SK-N-SH (cell line): ENCODE measurements around the gene ORMDL3. TPM values are rescaled to one million over a fixed set of nuclear protein-coding genes. Genes with fewer than 3 reads are reported as not detected.
A peak's percentile ranks its signal among the peaks of the same experiment; 100 is the strongest.

Experiments used
- CTCF ChIA-PET: fragments of 300-600, 350-600 bp; formaldehyde crosslinking; extraction: SDS; loops from one replicate; lab custom pipeline; 2021; lab: Yijun Ruan, JAX
- POLR2A ChIA-PET: fragments of 350-600 bp; sonication (Branson Sonifier 250); formaldehyde crosslinking; extraction: SDS; loops from one replicate; lab custom pipeline; 2020; ENCODE audit warnings: antibody characterized with exemption, inconsistent platforms; lab: Yijun Ruan, JAX
- DNase-seq: peaks from one replicate; pipeline ENCODE4 v3.0.0; 2012
- H2AFZ ChIP-seq: fragments of 200-600 bp; sonication (generic); 2 replicates; pipeline ENCODE4 v1.8.1; 2016; ENCODE audit warnings: antibody characterized with exemption, mild to moderate bottlenecking, low read depth
- H3F3A ChIP-seq: fragments of 200-600 bp; sonication (generic); replicated peaks from 2 replicates; pipeline ENCODE3; 2016; ENCODE audit warnings: antibody characterized with exemption, mild to moderate bottlenecking; ENCODE audit not compliant: insufficient read depth
- H3K27ac ChIP-seq, 2 experiments: fragments of 200-500 bp in 1 of 2; fragments of 200-600 bp in 1 of 2; sonication (Bioruptor generic) in 1 of 2; sonication (generic), shearing (Covaris generic) in 1 of 2; 2 replicates each; pipeline versions ENCODE4 v1.5.1 to v1.6.1; 2014 to 2016; ENCODE audit warnings: low read depth in 2 of 2, inconsistent platforms in 1 of 2, low read length in 1 of 2, mild to moderate bottlenecking in 1 of 2, mixed read lengths in 1 of 2
- H3K27me3 ChIP-seq: fragments of 200-600 bp; sonication (generic), shearing (Covaris generic); 2 replicates; pipeline ENCODE4 v1.6.1; 2016; ENCODE audit warnings: mixed run types; ENCODE audit not compliant: insufficient read depth
- H3K36me3 ChIP-seq, 2 experiments: fragments of 200-500 bp in 1 of 2; fragments of 200-600 bp in 1 of 2; sonication (Bioruptor generic) in 1 of 2; sonication (generic) in 1 of 2; replicated peaks in 1 of 2; 2 replicates each; pipeline versions ENCODE3 to v1.5.1; 2014 to 2016; ENCODE audit warnings: low read length in 1 of 2, mild to moderate bottlenecking in 1 of 2; ENCODE audit not compliant: insufficient read depth in 2 of 2, control insufficient read depth in 1 of 2
- H3K4me1 ChIP-seq, 2 experiments: fragments of 200-500 bp in 1 of 2; fragments of 200-600 bp in 1 of 2; sonication (Bioruptor generic) in 1 of 2; sonication (generic), shearing (Covaris generic) in 1 of 2; 2 replicates each; pipeline versions ENCODE4 v1.5.1 to v1.6.1; 2014 to 2016; ENCODE audit warnings: low read depth in 1 of 2, low read length in 1 of 2, mixed run types in 1 of 2; ENCODE audit not compliant: insufficient read depth in 2 of 2, control insufficient read depth in 1 of 2
- H3K4me2 ChIP-seq: fragments of 200-600 bp; sonication (generic), shearing (Covaris generic); 2 replicates; pipeline ENCODE4 v1.6.1; 2017; ENCODE audit warnings: mixed run types
- H3K4me3 ChIP-seq, 2 experiments: fragments of 200-500 bp in 1 of 2; fragments of 200-600 bp in 1 of 2; sonication (Bioruptor generic) in 1 of 2; sonication (generic), shearing (Covaris generic) in 1 of 2; 2 replicates each; pipeline versions ENCODE4 v1.5.1 to v1.8.1; 2014 to 2016; ENCODE audit warnings: low read depth in 2 of 2, inconsistent platforms in 1 of 2, low read length in 1 of 2, mild to moderate bottlenecking in 1 of 2, mixed read lengths in 1 of 2, moderate library complexity in 1 of 2
- H3K79me2 ChIP-seq: fragments of 200-600 bp; sonication (generic); 2 replicates; pipeline ENCODE4 v1.8.1; 2017; ENCODE audit warnings: mild to moderate bottlenecking; ENCODE audit not compliant: insufficient read depth
- H3K9ac ChIP-seq: fragments of 200-600 bp; sonication (generic); 2 replicates; pipeline ENCODE4 v1.6.1; 2017; ENCODE audit warnings: mixed run types
- H3K9me2 ChIP-seq: fragments of 200-600 bp; sonication (generic); 2 replicates; pipeline ENCODE4 v1.6.1; 2017; ENCODE audit warnings: mixed run types
- H3K9me3 ChIP-seq: fragments of 200-600 bp; sonication (generic); 2 replicates; pipeline ENCODE4 v1.6.1; 2017; ENCODE audit warnings: mixed run types, mild to moderate bottlenecking, moderate library complexity
- H4K20me1 ChIP-seq: fragments of 200-600 bp; sonication (generic); 2 replicates; pipeline ENCODE4 v1.6.1; 2017; ENCODE audit warnings: mild to moderate bottlenecking, mixed run types; ENCODE audit not compliant: insufficient read depth
- FOSL2 ChIP-seq: IDR thresholded peaks from 2 replicates; pipeline ENCODE4 v1.4.0; 2012; ENCODE audit warnings: low read depth, mild to moderate bottlenecking, moderate library complexity, borderline replicate concordance
- JUND ChIP-seq: IDR thresholded peaks from 2 replicates; pipeline ENCODE4 v1.4.0; 2012
- MXI1 ChIP-seq: IDR thresholded peaks from 2 replicates; pipeline ENCODE4 v1.6.1; 2012; ENCODE audit warnings: mild to moderate bottlenecking, low read depth, low read length, improper control_type of control experiment
- NFIC ChIP-seq: IDR thresholded peaks from 2 replicates; pipeline ENCODE4 v1.4.0; 2012; ENCODE audit warnings: borderline replicate concordance
- NRF1 ChIP-seq: IDR thresholded peaks from 2 replicates; pipeline ENCODE4 v1.6.1; 2012; ENCODE audit warnings: low read depth, mild to moderate bottlenecking, low read length
- RCOR1 ChIP-seq: fragments of 150-350 bp; IDR thresholded peaks from 2 replicates; pipeline ENCODE4 v1.6.1; 2017; ENCODE audit warnings: antibody characterized with exemption, low read length
- WGBS: methylation state at CpG from one replicate; pipeline ENCODE4 v1.1.6; 2017; ENCODE audit warnings: low lambda C conversion rate; 5-methylcytosine and 5-hydroxymethylcytosine counted together
- polyA plus RNA-seq, 3 experiments: library from polyadenylated mRNA; depleted of rRNA; stranded (reverse); fragments of >200 nt; gene quantifications; 2 replicates each; pipeline ENCODE4 v1.2.3, GENCODE V29; 2012
- TF ChIP-seq, protein P1 (sequence below): IDR thresholded peaks from 2 replicates; pipeline ENCODE4; 2012
- TF ChIP-seq, protein P2 (sequence below): fragments of 150-350 bp; IDR thresholded peaks from 2 replicates; pipeline ENCODE4 v1.6.1; 2016; ENCODE audit warnings: mild to moderate bottlenecking, low read depth, low read length

Gene ORMDL3
- polyA plus RNA-seq, 1 of the 3 experiments (the other 2 are of a cell fraction) = 27.8 TPM

GRCh38 chr17:39934324-39934723, 6.9 kb upstream of the ORMDL3 start (continued):
- TF ChIP-seq, protein P1, sequence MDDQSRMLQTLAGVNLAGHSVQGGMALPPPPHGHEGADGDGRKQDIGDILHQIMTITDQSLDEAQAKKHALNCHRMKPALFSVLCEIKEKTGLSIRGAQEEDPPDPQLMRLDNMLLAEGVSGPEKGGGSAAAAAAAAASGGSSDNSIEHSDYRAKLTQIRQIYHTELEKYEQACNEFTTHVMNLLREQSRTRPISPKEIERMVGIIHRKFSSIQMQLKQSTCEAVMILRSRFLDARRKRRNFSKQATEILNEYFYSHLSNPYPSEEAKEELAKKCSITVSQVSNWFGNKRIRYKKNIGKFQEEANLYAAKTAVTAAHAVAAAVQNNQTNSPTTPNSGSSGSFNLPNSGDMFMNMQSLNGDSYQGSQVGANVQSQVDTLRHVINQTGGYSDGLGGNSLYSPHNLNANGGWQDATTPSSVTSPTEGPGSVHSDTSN = no peak
- TF ChIP-seq NFIC = no peak
- TF ChIP-seq NRF1 = no peak
- TF ChIP-seq, all 33 proteins: peak for 0

GRCh38 chr17:39933912-39934311, 6.5 kb upstream of the ORMDL3 start:
- TF ChIP-seq, protein P2, sequence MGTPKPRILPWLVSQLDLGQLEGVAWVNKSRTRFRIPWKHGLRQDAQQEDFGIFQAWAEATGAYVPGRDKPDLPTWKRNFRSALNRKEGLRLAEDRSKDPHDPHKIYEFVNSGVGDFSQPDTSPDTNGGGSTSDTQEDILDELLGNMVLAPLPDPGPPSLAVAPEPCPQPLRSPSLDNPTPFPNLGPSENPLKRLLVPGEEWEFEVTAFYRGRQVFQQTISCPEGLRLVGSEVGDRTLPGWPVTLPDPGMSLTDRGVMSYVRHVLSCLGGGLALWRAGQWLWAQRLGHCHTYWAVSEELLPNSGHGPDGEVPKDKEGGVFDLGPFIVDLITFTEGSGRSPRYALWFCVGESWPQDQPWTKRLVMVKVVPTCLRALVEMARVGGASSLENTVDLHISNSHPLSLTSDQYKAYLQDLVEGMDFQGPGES = no peak
- no peak for TF ChIP-seq RCOR1
- TF ChIP-seq, all 33 proteins: peak for 0
- Histone ChIP-seq H3K9me3 (no peaks in the 10 kb centered on the region), H3K36me3 (no peaks in the 10 kb centered on the region), H4K20me1 (peaks cover 7% of the 10 kb centered on the region; the same call in 1 of the 2 replicates), H3K79me2 (no peaks in the 10 kb centered on the region), H2AFZ (no peak overlapping the region), H3K4me3 (no peak overlapping the region), H3K4me1 (peaks cover under 1% of the 10 kb centered on the region in 2 experiments; a peak in 2 of 4 replicates), H3K9me2 (no peaks in the 10 kb centered on the region), H3K27ac (no peak overlapping the region), H3K4me2 (no peak overlapping the region), H3F3A (peaks cover 23% of the 10 kb centered on the region), H3K27me3 (no peaks in the 10 kb centered on the region), H3K9ac (no peak overlapping the region)
- DNase-seq = no peak
- WGBS = 85% methylated on average over 4 of the region's 5 CpGs
- ChIA-PET CTCF (no interaction called here), POLR2A (no interaction called here)

- CTCF ChIA-PET = interaction anchor here (1.1 kb wide), 1 partner anchor 9 kb away, joined by 4 read pairs; no protein-coding TSS in a partner anchor
Observed at GRCh38 chr17:39929646-39930407, 2.4 kb upstream of the ORMDL3 start.

More at GRCh38 chr17:39929646-39930407, 2.4 kb upstream of the ORMDL3 start:
- peaks cover 8 to 29% of the 10 kb centered on the region in 2 experiments; a peak in 3 of 4 replicates for H3K4me1 ChIP-seq
- H3K27me3 ChIP-seq = no peaks in the 10 kb centered on the region
- peaks cover 25% of the 10 kb centered on the region for H3K79me2 ChIP-seq
- whole genome bisulfite sequencing = 63% methylated on average over 5 of the region's 5 CpGs
- POLR2A ChIA-PET = no interaction called here
- H3K4me3 ChIP-seq = peak overlapping the region in 1 of 2 experiments; percentile 3; a peak in 1 of 4 replicates
- H4K20me1 ChIP-seq = peaks cover 25% of the 10 kb centered on the region
- no peak for DNase-seq
- peak overlapping the region; percentile 33; the same call in 1 of the 2 replicates for H3K9ac ChIP-seq
- peak; percentile 59 for TF ChIP-seq FOSL2
- TF ChIP-seq NFIC = no peak
- no peak for TF ChIP-seq RCOR1
- no peak for TF ChIP-seq MXI1
- TF ChIP-seq JUND = peak; percentile 40; the same call in 1 of the 2 replicates
- H3K9me2 ChIP-seq = no peaks in the 10 kb centered on the region
- peak overlapping the region; percentile 56 for H3K4me2 ChIP-seq
- no peak overlapping the region for H2AFZ ChIP-seq
- peaks cover 27% of the 10 kb centered on the region for H3F3A ChIP-seq
- H3K9me3 ChIP-seq = no peaks in the 10 kb centered on the region
- peak overlapping the region; percentile 34 to 90; a peak in 3 of 4 replicates for H3K27ac ChIP-seq
- no peaks in the 10 kb centered on the region for H3K36me3 ChIP-seq
